Measurements from ENCODE around the gene RAP1A.
"Not testable (repeated sequence)": the region's sequence is repeated elsewhere in the genome, so short reads cannot be mapped to it uniquely, and the experiment has no call there.

The RAP1A gene

DNA sequence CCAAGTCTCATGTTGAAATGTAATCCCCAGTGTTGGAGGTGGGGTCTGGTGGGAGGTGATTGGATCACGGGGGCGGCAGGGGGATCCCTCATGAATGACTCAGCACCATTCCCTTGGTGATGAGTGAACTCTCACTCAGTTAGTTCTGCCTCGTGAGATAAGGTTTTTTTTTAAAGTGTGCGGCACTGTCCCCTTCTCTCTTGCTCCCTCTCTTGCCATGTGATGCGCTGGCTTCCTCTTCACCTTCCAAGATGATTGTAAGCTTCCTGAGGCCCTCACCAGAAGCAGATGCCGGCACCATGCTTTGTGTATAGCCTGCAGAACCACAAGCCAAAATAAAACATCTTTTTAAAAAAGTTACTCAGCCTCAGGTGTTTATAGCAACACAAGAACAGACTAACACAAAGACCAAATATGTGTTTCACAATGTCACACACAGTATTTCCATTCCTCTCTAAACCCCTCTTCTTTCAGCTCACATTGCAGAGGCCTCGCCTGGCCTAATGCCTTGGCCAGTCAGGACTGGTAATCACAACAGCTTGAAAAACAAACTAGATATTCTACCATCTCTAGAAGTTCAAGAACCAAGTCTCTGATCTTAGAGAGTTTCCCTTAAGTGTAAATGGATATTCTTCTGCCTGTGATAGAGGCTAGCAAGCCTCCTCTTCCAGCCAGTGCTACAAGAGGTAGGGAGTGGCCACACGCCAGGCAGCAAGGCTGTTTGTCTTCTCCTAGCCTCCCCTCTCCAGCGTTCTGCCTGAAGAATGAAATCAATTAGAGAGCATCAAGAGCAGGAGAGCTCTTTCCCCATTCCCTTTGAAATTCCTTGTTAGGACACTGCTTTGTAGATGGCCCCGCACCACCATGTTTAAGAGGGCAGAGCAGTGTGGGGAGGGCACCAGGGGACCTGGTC, 19.6 kb upstream of the RAP1A start:
- no peaks in the 10 kb centered on the region for H3K27me3 ChIP-seq (ENCODE audit: low read depth, low read length)
- H3K4me1 ChIP-seq (ENCODE audit: control insufficient read depth in 1 of 2, insufficient read depth in 2 of 2, low read length in 2 of 2): peaks cover 28 to 36% of the 10 kb centered on the region in 2 donors
- no peak overlapping the region for H3K4me3 ChIP-seq (ENCODE audit: low read depth in 1 of 2, low read length in 2 of 2)
- no peaks in the 10 kb centered on the region for H3K36me3 ChIP-seq (ENCODE audit: control insufficient read depth in 1 of 2, insufficient read depth in 2 of 2, low read length in 2 of 2)
- H3K27ac ChIP-seq (ENCODE audit: low read length): peak overlapping the region; percentile 16
- H3K9me3 ChIP-seq (ENCODE audit: control insufficient read depth in 1 of 2, low read length in 2 of 2): no peaks in the 10 kb centered on the region

DNA sequence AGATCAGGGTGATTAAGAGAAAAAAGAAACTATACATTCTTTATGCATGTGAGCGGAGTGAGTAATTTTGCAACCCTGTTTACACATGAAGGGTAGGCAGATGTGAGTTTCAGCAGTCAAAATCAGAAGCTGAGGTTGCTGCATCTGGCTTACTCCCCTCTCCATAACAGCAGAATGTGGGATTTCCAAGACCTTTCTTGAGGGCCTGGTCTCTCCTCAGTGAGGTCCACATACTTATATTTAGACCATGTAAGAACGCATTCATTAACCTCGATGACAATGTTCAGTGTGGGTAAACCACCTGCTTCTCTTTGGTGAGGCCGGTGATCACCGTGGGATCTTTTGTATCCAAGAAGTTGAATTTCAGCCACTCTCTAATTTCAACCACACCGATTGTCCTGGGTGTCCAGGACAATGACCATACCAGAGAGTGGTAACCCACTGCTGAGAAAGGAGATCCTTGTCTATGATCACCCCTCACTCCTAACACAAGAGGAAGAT, 18.7 kb upstream of the RAP1A start:
- Histone ChIP-seq H3K27ac (ENCODE audit: low read length) (peak overlapping the region; percentile 16), H3K4me3 (ENCODE audit: low read depth in 1 of 2, low read length in 2 of 2) (no peak overlapping the region), H3K9me3 (ENCODE audit: control insufficient read depth in 1 of 2, low read length in 2 of 2) (no peaks in the 10 kb centered on the region), H3K27me3 (ENCODE audit: low read depth, low read length) (no peaks in the 10 kb centered on the region), H3K4me1 (ENCODE audit: control insufficient read depth in 1 of 2, insufficient read depth in 2 of 2, low read length in 2 of 2) (peaks cover 19 to 39% of the 10 kb centered on the region in 2 donors), H3K36me3 (ENCODE audit: control insufficient read depth in 1 of 2, insufficient read depth in 2 of 2, low read length in 2 of 2) (no peaks in the 10 kb centered on the region)

DNA sequence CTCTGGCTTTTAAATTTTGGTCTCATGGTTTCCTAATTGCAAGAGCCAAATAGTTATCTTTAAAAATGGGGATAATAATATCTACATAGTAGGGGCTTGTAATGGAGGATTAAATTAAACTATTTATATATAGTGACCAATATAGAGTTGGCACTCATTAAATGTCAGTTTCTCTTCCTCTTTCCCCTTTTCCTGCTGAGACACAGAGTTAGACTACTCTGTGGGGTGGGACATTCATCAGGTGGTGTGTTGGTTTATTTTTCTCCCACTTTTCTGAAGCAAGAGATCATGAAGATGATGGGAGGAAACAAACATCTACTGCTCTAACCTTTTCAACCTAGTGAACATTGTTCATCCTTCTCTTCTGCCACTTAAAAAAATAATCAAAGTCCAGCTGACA, 17.3 kb upstream of the RAP1A start:
- H3K36me3 ChIP-seq (ENCODE audit: control insufficient read depth in 1 of 2, insufficient read depth in 2 of 2, low read length in 2 of 2): no peaks in the 10 kb centered on the region
- H3K4me1 ChIP-seq (ENCODE audit: control insufficient read depth in 1 of 2, insufficient read depth in 2 of 2, low read length in 2 of 2): peaks cover 19 to 33% of the 10 kb centered on the region in 2 donors
- no peak overlapping the region for H3K4me3 ChIP-seq (ENCODE audit: low read depth in 1 of 2, low read length in 2 of 2)
- H3K27me3 ChIP-seq (ENCODE audit: low read depth, low read length): no peaks in the 10 kb centered on the region
- no peak overlapping the region for H3K27ac ChIP-seq (ENCODE audit: low read length)
- no peaks in the 10 kb centered on the region for H3K9me3 ChIP-seq (ENCODE audit: control insufficient read depth in 1 of 2, low read length in 2 of 2)

DNA sequence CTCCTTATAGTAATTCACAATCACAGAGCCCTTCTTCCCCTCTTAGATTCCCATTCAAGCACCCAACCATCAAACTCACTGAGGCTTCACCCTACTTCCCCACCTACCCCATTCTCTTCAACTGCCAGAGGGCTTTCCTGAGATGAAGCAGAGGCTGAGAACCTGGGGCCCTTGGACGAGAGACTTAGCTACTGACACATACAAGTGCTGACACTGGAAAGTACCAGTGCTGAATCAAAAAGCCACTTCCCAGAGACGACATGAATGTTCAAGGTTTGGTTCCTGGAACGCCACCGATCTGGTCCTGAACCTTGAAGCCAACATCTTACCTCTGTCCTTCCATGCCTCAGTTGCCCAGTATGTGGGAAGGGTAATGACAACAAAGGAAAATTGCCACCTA, 16.6 kb upstream of the RAP1A start:
- no peak overlapping the region for H3K4me3 ChIP-seq (ENCODE audit: low read depth in 1 of 2, low read length in 2 of 2)
- H3K27me3 ChIP-seq (ENCODE audit: low read depth, low read length): no peaks in the 10 kb centered on the region
- no peak overlapping the region for H3K27ac ChIP-seq (ENCODE audit: low read length)
- no peaks in the 10 kb centered on the region for H3K36me3 ChIP-seq (ENCODE audit: control insufficient read depth in 1 of 2, insufficient read depth in 2 of 2, low read length in 2 of 2)
- H3K4me1 ChIP-seq (ENCODE audit: control insufficient read depth in 1 of 2, insufficient read depth in 2 of 2, low read length in 2 of 2): peaks cover 17 to 33% of the 10 kb centered on the region in 2 donors
- H3K9me3 ChIP-seq (ENCODE audit: control insufficient read depth in 1 of 2, low read length in 2 of 2): no peaks in the 10 kb centered on the region

DNA sequence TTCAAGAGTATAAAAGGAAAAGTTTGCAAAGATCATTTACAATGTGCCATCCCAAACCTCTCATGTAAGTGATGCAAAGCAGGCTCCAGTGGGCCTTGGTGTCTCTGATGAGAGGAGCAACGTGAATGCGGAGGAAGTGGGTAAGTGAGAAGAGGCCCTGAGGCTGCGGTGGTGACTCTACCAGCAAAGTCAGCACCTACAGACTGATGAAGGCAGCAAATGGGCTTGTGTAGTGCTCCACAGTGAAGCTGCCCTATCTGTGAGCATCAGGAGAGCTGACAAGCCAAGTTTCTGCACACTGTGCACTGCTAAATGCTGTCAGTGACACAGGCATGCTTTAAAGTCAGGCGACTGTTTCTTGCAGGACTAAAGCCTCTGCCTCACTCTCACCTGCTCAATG, 15.6 kb upstream of the RAP1A start:
- no peaks in the 10 kb centered on the region for H3K36me3 ChIP-seq (ENCODE audit: control insufficient read depth in 1 of 2, insufficient read depth in 2 of 2, low read length in 2 of 2)
- H3K27ac ChIP-seq (ENCODE audit: low read length): no peak overlapping the region
- H3K27me3 ChIP-seq (ENCODE audit: low read depth, low read length): no peaks in the 10 kb centered on the region
- H3K4me1 ChIP-seq (ENCODE audit: control insufficient read depth in 1 of 2, insufficient read depth in 2 of 2, low read length in 2 of 2): peaks cover 13 to 33% of the 10 kb centered on the region in 2 donors
- no peaks in the 10 kb centered on the region for H3K9me3 ChIP-seq (ENCODE audit: control insufficient read depth in 1 of 2, low read length in 2 of 2)
- H3K4me3 ChIP-seq (ENCODE audit: low read depth in 1 of 2, low read length in 2 of 2): no peak overlapping the region

DNA sequence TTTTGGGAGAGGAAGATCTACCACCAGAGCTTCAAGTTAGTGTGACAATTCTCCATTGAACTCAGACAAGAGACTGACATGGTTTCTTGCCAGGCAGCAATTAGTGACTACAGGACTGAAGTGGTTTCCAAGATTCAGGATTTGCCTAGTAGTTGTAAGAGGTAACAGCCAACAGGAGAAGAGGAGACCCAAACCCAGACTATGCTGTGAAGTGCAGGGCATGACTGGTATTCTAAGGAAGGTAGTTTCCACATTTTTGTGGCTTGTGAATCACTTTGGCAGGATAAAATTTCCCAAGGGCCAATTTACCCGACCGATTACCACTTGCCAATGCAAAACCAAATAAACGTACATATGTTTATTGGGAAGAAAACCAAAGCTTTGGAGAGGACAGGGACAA, 14.7 kb upstream of the RAP1A start:
- Histone ChIP-seq H3K27me3 (ENCODE audit: low read depth, low read length) (no peaks in the 10 kb centered on the region), H3K27ac (ENCODE audit: low read length) (no peak overlapping the region), H3K9me3 (ENCODE audit: control insufficient read depth in 1 of 2, low read length in 2 of 2) (no peaks in the 10 kb centered on the region), H3K4me3 (ENCODE audit: low read depth in 1 of 2, low read length in 2 of 2) (no peak overlapping the region), H3K36me3 (ENCODE audit: control insufficient read depth in 1 of 2, insufficient read depth in 2 of 2, low read length in 2 of 2) (no peaks in the 10 kb centered on the region), H3K4me1 (ENCODE audit: control insufficient read depth in 1 of 2, insufficient read depth in 2 of 2, low read length in 2 of 2) (peaks cover 13 to 33% of the 10 kb centered on the region in 2 donors)

DNA sequence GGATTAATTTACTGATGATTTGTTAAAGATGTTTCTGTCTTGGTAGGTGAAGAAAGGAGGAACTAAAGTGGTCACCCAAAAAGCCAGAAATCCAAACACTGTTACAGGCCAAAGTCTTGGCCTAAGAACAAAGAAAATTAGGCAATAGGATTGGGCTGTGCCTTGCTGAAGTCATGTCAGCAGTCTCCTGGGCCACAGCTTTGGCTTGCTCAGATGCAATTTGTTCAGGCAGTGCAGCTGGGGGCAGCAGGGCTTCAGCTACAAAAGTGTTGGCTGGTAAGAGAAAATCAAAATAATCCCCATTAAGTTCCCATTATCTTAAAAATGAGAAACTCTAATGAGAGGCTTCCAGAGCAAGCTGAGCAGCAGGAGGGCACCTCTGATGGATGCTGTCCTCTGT, 14.0 kb upstream of the RAP1A start:
- H3K9me3 ChIP-seq (ENCODE audit: control insufficient read depth in 1 of 2, low read length in 2 of 2): no peaks in the 10 kb centered on the region
- no peak overlapping the region for H3K27ac ChIP-seq (ENCODE audit: low read length)
- peaks cover 7 to 28% of the 10 kb centered on the region in 2 donors for H3K4me1 ChIP-seq (ENCODE audit: control insufficient read depth in 1 of 2, insufficient read depth in 2 of 2, low read length in 2 of 2)
- no peaks in the 10 kb centered on the region for H3K27me3 ChIP-seq (ENCODE audit: low read depth, low read length)
- no peak overlapping the region for H3K4me3 ChIP-seq (ENCODE audit: low read depth in 1 of 2, low read length in 2 of 2)
- H3K36me3 ChIP-seq (ENCODE audit: control insufficient read depth in 1 of 2, insufficient read depth in 2 of 2, low read length in 2 of 2): no peaks in the 10 kb centered on the region

DNA sequence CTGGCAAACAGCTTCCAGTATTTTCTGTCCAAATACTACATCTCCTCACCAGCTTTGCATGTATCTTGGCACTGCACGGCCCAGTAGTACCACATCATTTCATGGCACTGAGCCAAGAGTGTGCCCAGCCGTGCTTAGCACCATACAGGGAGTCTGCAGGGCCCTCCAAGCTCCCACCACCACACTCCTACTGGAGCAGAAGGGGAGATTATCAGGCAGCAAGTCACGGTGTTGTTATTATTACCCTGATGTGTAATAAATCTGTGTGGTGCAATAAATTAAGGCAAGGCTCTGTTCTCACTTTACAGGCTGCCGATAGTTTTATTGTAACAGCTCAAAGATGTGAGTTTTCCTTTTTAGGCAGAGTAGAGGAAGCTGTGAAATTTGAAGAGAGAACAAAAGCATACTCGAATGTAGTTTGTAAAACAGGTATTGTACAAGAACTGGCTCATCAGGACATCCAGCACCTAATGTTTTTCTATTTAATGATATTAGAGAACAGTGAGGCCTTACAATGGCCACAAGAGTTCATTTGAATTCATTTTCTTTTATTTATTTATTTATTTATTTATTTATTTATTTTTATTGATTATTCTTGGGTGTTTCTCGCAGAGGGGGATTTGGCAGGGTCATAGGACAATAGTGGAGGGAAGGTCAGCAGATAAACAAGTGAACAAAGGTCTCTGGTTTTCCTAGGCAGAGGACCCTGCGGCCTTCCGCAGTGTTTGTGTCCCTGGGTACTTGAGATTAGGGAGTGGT, 13.0 kb upstream of the RAP1A start:
- Histone ChIP-seq H3K4me1 (ENCODE audit: control insufficient read depth in 1 of 2, insufficient read depth in 2 of 2, low read length in 2 of 2) (peaks cover 0 to 24% of the 10 kb centered on the region in 2 donors), H3K27ac (ENCODE audit: low read length) (peak overlapping the region; percentile 32)
- H3K9me3 ChIP-seq (ENCODE audit: control insufficient read depth in 1 of 2, low read length in 2 of 2); H3K27me3 ChIP-seq (ENCODE audit: low read depth, low read length); H3K36me3 ChIP-seq (ENCODE audit: control insufficient read depth in 1 of 2, insufficient read depth in 2 of 2, low read length in 2 of 2); H3K4me3 ChIP-seq (ENCODE audit: low read depth in 1 of 2, low read length in 2 of 2): not testable (repeated sequence)

DNA sequence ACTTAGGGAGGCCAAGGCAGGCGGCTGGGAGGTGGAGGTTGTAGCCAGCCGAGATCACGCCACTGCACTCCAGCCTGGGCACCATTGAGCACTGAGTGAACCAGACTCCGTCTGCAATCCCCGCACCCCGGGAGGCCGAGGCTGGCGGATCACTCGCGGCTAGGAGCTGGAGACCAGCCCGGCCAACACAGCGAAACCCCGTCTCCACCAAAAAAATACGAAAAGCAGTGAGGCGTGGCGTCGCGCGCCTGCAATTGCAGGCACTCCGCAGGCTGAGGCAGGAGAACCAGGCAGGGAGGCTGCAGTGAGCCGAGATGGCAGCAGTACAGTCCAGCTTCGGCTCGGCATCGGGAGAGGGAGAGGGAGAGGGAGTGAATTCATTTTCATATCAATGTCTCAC, 11.1 kb upstream of the RAP1A start:
- not testable (repeated sequence) for H3K36me3 ChIP-seq (ENCODE audit: control insufficient read depth in 1 of 2, insufficient read depth in 2 of 2, low read length in 2 of 2); H3K27ac ChIP-seq (ENCODE audit: low read length); H3K27me3 ChIP-seq (ENCODE audit: low read depth, low read length); H3K9me3 ChIP-seq (ENCODE audit: control insufficient read depth in 1 of 2, low read length in 2 of 2); H3K4me3 ChIP-seq (ENCODE audit: low read depth in 1 of 2, low read length in 2 of 2)
- peaks cover 0 to 23% of the 10 kb centered on the region in 2 donors for H3K4me1 ChIP-seq (ENCODE audit: control insufficient read depth in 1 of 2, insufficient read depth in 2 of 2, low read length in 2 of 2)

DNA sequence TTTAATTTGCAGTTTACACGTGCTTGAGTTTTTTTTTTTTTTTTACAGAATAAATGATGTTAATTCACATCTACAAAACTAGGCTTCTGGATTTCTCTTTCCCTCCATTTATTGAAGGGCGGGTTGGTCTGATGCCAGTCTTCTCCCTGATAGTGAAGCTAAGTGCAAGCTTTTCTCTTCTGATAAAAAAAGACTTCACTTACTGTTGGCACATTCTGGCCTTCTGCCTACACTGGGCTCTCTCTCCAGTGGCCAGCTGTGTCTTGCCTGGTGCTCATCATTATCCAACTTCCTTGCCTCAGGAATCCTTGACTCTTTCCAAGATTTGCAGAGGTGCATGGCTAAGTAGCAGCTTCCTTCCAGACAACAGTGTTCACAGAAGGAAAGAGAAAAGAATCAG, 7.6 kb upstream of the RAP1A start:
- H3K4me1 ChIP-seq (ENCODE audit: control insufficient read depth in 1 of 2, insufficient read depth in 2 of 2, low read length in 2 of 2): peaks cover 4 to 13% of the 10 kb centered on the region in 2 donors
- H3K27ac ChIP-seq (ENCODE audit: low read length): no peak overlapping the region
- no peaks in the 10 kb centered on the region for H3K27me3 ChIP-seq (ENCODE audit: low read depth, low read length)
- H3K4me3 ChIP-seq (ENCODE audit: low read depth in 1 of 2, low read length in 2 of 2): no peak overlapping the region
- H3K9me3 ChIP-seq (ENCODE audit: control insufficient read depth in 1 of 2, low read length in 2 of 2): no peaks in the 10 kb centered on the region
- H3K36me3 ChIP-seq (ENCODE audit: control insufficient read depth in 1 of 2, insufficient read depth in 2 of 2, low read length in 2 of 2): no peaks in the 10 kb centered on the region

DNA sequence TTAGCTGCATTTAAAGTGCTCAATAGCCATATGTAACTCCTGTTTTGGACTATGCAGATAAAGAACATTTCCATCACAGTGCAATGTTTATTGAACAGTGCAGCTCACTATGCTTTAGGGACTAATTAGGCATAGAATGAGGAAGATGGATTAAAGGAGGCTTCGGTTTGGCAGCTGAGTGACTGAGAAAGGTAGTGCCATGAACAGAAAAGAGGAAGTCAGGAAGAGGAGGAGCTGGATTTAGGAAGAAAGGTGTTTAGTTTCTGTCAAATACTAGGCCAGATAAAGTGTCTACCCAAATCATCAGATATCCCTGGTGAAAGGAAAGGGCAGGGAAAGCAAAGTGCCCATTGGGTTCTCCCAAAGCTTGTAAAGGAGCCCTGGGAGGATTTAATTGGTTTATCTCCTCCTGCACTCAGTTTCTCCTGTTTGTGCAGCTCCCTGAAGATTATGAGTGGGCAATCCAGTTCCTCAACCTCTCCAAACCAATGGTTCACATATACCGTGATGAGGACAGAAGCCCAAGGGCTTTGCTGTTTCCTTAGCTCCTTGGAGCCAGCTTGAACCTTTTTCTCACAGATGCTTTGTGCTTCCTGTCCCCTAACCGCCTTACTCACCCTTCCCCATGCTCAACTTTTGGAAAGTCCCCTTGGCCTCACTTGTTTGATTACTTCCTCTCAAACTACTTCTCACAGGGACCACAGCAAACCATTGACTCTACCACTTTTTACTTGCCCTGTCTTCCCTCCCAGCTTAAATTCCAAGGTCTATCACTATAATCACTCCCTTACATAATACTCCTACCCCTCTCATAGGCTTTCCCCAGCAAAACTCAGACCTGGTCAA, 3.5 kb upstream of the RAP1A start:
- Histone ChIP-seq H3K4me1 (ENCODE audit: control insufficient read depth in 1 of 2, insufficient read depth in 2 of 2, low read length in 2 of 2) (peaks cover 10 to 19% of the 10 kb centered on the region in 2 donors), H3K36me3 (ENCODE audit: control insufficient read depth in 1 of 2, insufficient read depth in 2 of 2, low read length in 2 of 2) (peaks cover 0 to 4% of the 10 kb centered on the region in 2 donors), H3K9me3 (ENCODE audit: control insufficient read depth in 1 of 2, low read length in 2 of 2) (no peaks in the 10 kb centered on the region), H3K4me3 (ENCODE audit: low read depth in 1 of 2, low read length in 2 of 2) (no peak overlapping the region), H3K27ac (ENCODE audit: low read length) (no peak overlapping the region), H3K27me3 (ENCODE audit: low read depth, low read length) (no peaks in the 10 kb centered on the region)
